ENCODE measurements around the gene BRINP1.

GRCh38 chr9:119302988-119303698 lies 66.1 kb downstream of the BRINP1 start:
- TF ChIP-seq POLR2AphosphoS5 (IDR thresholded peaks at IDR 0.05), result no peak
- TF ChIP-seq, protein P1, sequence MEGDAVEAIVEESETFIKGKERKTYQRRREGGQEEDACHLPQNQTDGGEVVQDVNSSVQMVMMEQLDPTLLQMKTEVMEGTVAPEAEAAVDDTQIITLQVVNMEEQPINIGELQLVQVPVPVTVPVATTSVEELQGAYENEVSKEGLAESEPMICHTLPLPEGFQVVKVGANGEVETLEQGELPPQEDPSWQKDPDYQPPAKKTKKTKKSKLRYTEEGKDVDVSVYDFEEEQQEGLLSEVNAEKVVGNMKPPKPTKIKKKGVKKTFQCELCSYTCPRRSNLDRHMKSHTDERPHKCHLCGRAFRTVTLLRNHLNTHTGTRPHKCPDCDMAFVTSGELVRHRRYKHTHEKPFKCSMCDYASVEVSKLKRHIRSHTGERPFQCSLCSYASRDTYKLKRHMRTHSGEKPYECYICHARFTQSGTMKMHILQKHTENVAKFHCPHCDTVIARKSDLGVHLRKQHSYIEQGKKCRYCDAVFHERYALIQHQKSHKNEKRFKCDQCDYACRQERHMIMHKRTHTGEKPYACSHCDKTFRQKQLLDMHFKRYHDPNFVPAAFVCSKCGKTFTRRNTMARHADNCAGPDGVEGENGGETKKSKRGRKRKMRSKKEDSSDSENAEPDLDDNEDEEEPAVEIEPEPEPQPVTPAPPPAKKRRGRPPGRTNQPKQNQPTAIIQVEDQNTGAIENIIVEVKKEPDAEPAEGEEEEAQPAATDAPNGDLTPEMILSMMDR (IDR thresholded peaks at IDR 0.05), result no peak

All from stomach (tissue), 4 donors.